Measurements from ENCODE around the gene NFIX.

Gene NFIX

GRCh38 chr19:12987781-12988180 lies 7.5 kb upstream of the NFIX start:
- no peak for DNase-seq (ENCODE audit: low spot score)

GRCh38 chr19:12990431-12990830 lies 4.8 kb upstream of the NFIX start:
- DNase-seq (ENCODE audit: low spot score): no peak

GRCh38 chr19:12990853-12991252 lies 4.4 kb upstream of the NFIX start:
- DNase-seq (ENCODE audit: low spot score): no peak

- DNase-seq (ENCODE audit: low spot score): no peak
Observed at GRCh38 chr19:12991296-12991695, 4.0 kb upstream of the NFIX start.

GRCh38 chr19:12992729-12993128 lies 2.5 kb upstream of the NFIX start:
- no peak for DNase-seq (ENCODE audit: low spot score)

GRCh38 chr19:12993562-12993961 lies 1.7 kb upstream of the NFIX start:
- DNase-seq (ENCODE audit: low spot score): no peak

- peak; percentile 27 for DNase-seq (ENCODE audit: low spot score)
Observed at GRCh38 chr19:12995596-12996405, 526 bp downstream of the NFIX start.

GRCh38 chr19:12996406-12997094 lies 1.3 kb downstream of the NFIX start:
- no peak for DNase-seq (ENCODE audit: low spot score)

GRCh38 chr19:12997179-12997966 lies 2.1 kb downstream of the NFIX start:
- no peak for DNase-seq (ENCODE audit: low spot score)

- no peak for DNase-seq (ENCODE audit: low spot score)
Observed at GRCh38 chr19:12997967-12998940, 3.0 kb downstream of the NFIX start.

GRCh38 chr19:13001166-13001501 lies 5.9 kb downstream of the NFIX start:
- no peak for DNase-seq (ENCODE audit: low spot score)

- DNase-seq (ENCODE audit: low spot score): no peak
Observed at GRCh38 chr19:13001502-13002165, 6.4 kb downstream of the NFIX start.

- no peak for DNase-seq (ENCODE audit: low spot score)
Observed at GRCh38 chr19:13002166-13002898, 7.1 kb downstream of the NFIX start.

GRCh38 chr19:13003081-13003480 lies 7.8 kb downstream of the NFIX start:
- no peak for DNase-seq (ENCODE audit: low spot score)

GRCh38 chr19:13004273-13004672 lies 9.0 kb downstream of the NFIX start:
- DNase-seq (ENCODE audit: low spot score): no peak

GRCh38 chr19:13005253-13005652 lies 10.0 kb downstream of the NFIX start:
- DNase-seq (ENCODE audit: low spot score): no peak

GRCh38 chr19:13005861-13006370 lies 10.6 kb downstream of the NFIX start:
- DNase-seq (ENCODE audit: low spot score): no peak

GRCh38 chr19:13006431-13007281 lies 11.4 kb downstream of the NFIX start:
- DNase-seq (ENCODE audit: low spot score): no peak

Data from hematopoietic multipotent progenitor cell treated with erythropoietin and hydrocortisone succinate and interleukin-3 and kit ligand, for 15 days (in vitro differentiated cells).